HEK293T (cell line): Measurements from ENCODE around the gene TMCC2.

Source experiments
- ARNT ChIP-seq: fragments of 450-650 bp; IDR thresholded peaks from 2 replicates; pipeline ENCODE4 v1.6.1; 2017; ENCODE audit warnings: mild to moderate bottlenecking
- BHLHE40 ChIP-seq: fragments of 450-650 bp; IDR thresholded peaks from 2 replicates; pipeline ENCODE4 v1.6.1; 2016; ENCODE audit warnings: mild to moderate bottlenecking, moderate library complexity, borderline replicate concordance
- CTBP1 ChIP-seq: fragments of 450-650 bp; IDR thresholded peaks from 2 replicates; pipeline ENCODE4 v1.6.1; 2016; ENCODE audit warnings: borderline replicate concordance
- ELF4 ChIP-seq: fragments of 450-650 bp; IDR thresholded peaks from 2 replicates; pipeline ENCODE4 v1.6.1; 2017; ENCODE audit warnings: antibody characterized with exemption
- FOXA1 ChIP-seq: fragments of 450-650 bp; IDR thresholded peaks from 2 replicates; pipeline ENCODE4 v1.6.1; 2016; ENCODE audit warnings: mild to moderate bottlenecking
- FOXK2 ChIP-seq: fragments of 450-650 bp; IDR thresholded peaks from 2 replicates; pipeline ENCODE4 v1.6.1; 2016; ENCODE audit warnings: mild to moderate bottlenecking
- FOXM1 ChIP-seq: fragments of 450-650 bp; IDR thresholded peaks from 2 replicates; pipeline ENCODE4 v1.6.1; 2017; ENCODE audit warnings: mild to moderate bottlenecking, borderline replicate concordance
- HDGF ChIP-seq: fragments of 450-650 bp; IDR thresholded peaks from 2 replicates; pipeline ENCODE4 v1.6.1; 2017; ENCODE audit warnings: antibody characterized with exemption, borderline replicate concordance
- L3MBTL2 ChIP-seq: fragments of 450-650 bp; conservative IDR thresholded peaks from 2 replicates; pipeline ENCODE4 v1.6.1; 2016; ENCODE audit warnings: mild to moderate bottlenecking
- LEF1 ChIP-seq: fragments of 450-650 bp; IDR thresholded peaks from 2 replicates; pipeline ENCODE4 v1.6.1; 2017; ENCODE audit warnings: mild to moderate bottlenecking, borderline replicate concordance
- NFRKB ChIP-seq: fragments of 450-650 bp; IDR thresholded peaks from 2 replicates; pipeline ENCODE4 v1.6.1; 2016; ENCODE audit warnings: mild to moderate bottlenecking, moderate library complexity
- SUZ12 ChIP-seq: fragments of 450-650 bp; IDR thresholded peaks from 2 replicates; pipeline ENCODE4 v1.6.1; 2016; ENCODE audit warnings: mild to moderate bottlenecking
- TF ChIP-seq, protein P1 (sequence below): fragments of 450-650 bp; IDR thresholded peaks from 2 replicates; pipeline ENCODE4 v1.6.1; 2016

GRCh38 chr1:205257735-205258134 lies 30.0 kb downstream of the TMCC2 start:
- TF ChIP-seq ELF4, result no peak
- TF ChIP-seq FOXA1, result no peak
- no peak for TF ChIP-seq L3MBTL2
- no peak for TF ChIP-seq FOXM1
- no peak for TF ChIP-seq FOXK2
- TF ChIP-seq CTBP1, result no peak
- no peak for TF ChIP-seq LEF1
- TF ChIP-seq, protein P1, sequence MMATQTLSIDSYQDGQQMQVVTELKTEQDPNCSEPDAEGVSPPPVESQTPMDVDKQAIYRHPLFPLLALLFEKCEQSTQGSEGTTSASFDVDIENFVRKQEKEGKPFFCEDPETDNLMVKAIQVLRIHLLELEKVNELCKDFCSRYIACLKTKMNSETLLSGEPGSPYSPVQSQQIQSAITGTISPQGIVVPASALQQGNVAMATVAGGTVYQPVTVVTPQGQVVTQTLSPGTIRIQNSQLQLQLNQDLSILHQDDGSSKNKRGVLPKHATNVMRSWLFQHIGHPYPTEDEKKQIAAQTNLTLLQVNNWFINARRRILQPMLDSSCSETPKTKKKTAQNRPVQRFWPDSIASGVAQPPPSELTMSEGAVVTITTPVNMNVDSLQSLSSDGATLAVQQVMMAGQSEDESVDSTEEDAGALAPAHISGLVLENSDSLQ, result no peak
- no peak for TF ChIP-seq BHLHE40
- TF ChIP-seq NFRKB, result no peak
- no peak for TF ChIP-seq HDGF
- no peak for TF ChIP-seq SUZ12
- no peak for TF ChIP-seq ARNT
